Neural cell (in vitro differentiated cells): ENCODE data around the gene SLC6A2. TPM values are rescaled to one million over a fixed set of nuclear protein-coding genes. Genes with fewer than 3 reads are reported as not detected.

Experiments
- H2AFZ ChIP-seq: fragments of 200-600, 300-800 bp; sonication (generic), shearing (Covaris generic); 2 replicates; pipeline ENCODE4 v1.6.0; 2014; ENCODE audit warnings: low read depth, mild to moderate bottlenecking, antibody characterized with exemption, low read length, moderate library complexity
- H3F3A ChIP-seq: fragments of 200-600 bp; shearing (Covaris generic); 2 replicates; pipeline ENCODE4 v1.6.1; 2016; ENCODE audit warnings: mild to moderate bottlenecking, moderate library complexity, mixed read lengths, antibody characterized with exemption, low read length; ENCODE audit not compliant: insufficient read depth, poor library complexity, severe bottlenecking
- H3K27ac ChIP-seq: fragments of 200-600, 300-800 bp; sonication (generic), shearing (Covaris generic); 2 replicates; pipeline ENCODE4 v1.5.1; 2014; ENCODE audit warnings: mild to moderate bottlenecking, low read length, moderate library complexity
- H3K27me3 ChIP-seq: fragments of 300-800, 200-600 bp; sonication (generic), shearing (Covaris generic); 2 replicates; pipeline ENCODE4 v1.6.0; 2014; ENCODE audit warnings: mild to moderate bottlenecking, low read depth, low read length, moderate library complexity; ENCODE audit not compliant: insufficient read depth
- H3K36me3 ChIP-seq: fragments of 300-800, 200-600 bp; sonication (generic), shearing (Covaris generic); 2 replicates; pipeline ENCODE4 v1.5.1; 2014; ENCODE audit warnings: mild to moderate bottlenecking, antibody characterized with exemption, low read length, moderate library complexity; ENCODE audit not compliant: insufficient read depth
- H3K4me2 ChIP-seq: fragments of 300-800, 200-600 bp; sonication (generic), shearing (Covaris generic); 2 replicates; pipeline ENCODE4 v1.6.0; 2014; ENCODE audit warnings: mild to moderate bottlenecking, low read length
- H3K4me3 ChIP-seq: fragments of 300-800, 200-600 bp; sonication (generic), shearing (Covaris generic); 2 replicates; pipeline ENCODE4 v1.5.1; 2014; ENCODE audit warnings: mild to moderate bottlenecking, low read length, moderate library complexity
- H3K79me2 ChIP-seq: fragments of 200-600 bp; shearing (Covaris generic); replicated peaks from 2 replicates; pipeline ENCODE4 v1.6.0; 2014; ENCODE audit warnings: mild to moderate bottlenecking, low read length, moderate library complexity; ENCODE audit not compliant: insufficient read depth
- H3K9ac ChIP-seq: fragments of 300-800, 200-600 bp; sonication (generic), shearing (Covaris generic); 2 replicates; pipeline ENCODE4 v1.6.1; 2016; ENCODE audit warnings: mild to moderate bottlenecking, low read length, mixed read lengths
- H3K9me2 ChIP-seq: fragments of 200-600 bp; shearing (Covaris generic); 2 replicates; pipeline ENCODE4 v1.6.1; 2016; ENCODE audit warnings: mild to moderate bottlenecking, low read length, mixed read lengths; ENCODE audit not compliant: insufficient read depth
- H3K9me3 ChIP-seq: fragments of 200-600, 300-800 bp; sonication (generic), shearing (Covaris generic); 2 replicates; pipeline ENCODE4 v1.6.1; 2016; ENCODE audit warnings: mild to moderate bottlenecking, mixed run types, low read length, moderate library complexity, mixed read lengths
- H4K20me1 ChIP-seq: fragments of 200-600 bp; shearing (Covaris generic); 2 replicates; pipeline ENCODE4 v1.6.1; 2016; ENCODE audit warnings: mild to moderate bottlenecking, mixed run types; ENCODE audit not compliant: insufficient read depth
- EP300 ChIP-seq: fragments of 450-650 bp; conservative IDR thresholded peaks from 2 replicates; pipeline ENCODE4 v1.6.1; 2014; ENCODE audit warnings: antibody characterized with exemption, mild to moderate bottlenecking, moderate library complexity; ENCODE audit not compliant: poor library complexity, severe bottlenecking
- EZH2 ChIP-seq: fragments of 200-600, 300-800 bp; shearing (Covaris generic), sonication (generic); IDR thresholded peaks from 2 replicates; pipeline ENCODE4 v1.6.1; 2014; ENCODE audit warnings: antibody characterized with exemption, low read length, borderline replicate concordance, mild to moderate bottlenecking; ENCODE audit not compliant: insufficient read depth, poor library complexity, severe bottlenecking
- MXI1 ChIP-seq: fragments of 450-650 bp; conservative IDR thresholded peaks from 2 replicates; pipeline ENCODE4 v1.6.1; 2014; ENCODE audit warnings: antibody characterized with exemption, mild to moderate bottlenecking; ENCODE audit not compliant: poor library complexity, severe bottlenecking
- POLR2AphosphoS5 ChIP-seq: IDR thresholded peaks from 2 replicates; pipeline ENCODE4 v1.6.1; 2012
- RAD21 ChIP-seq: fragments of 450-650 bp; conservative IDR thresholded peaks from 2 replicates; pipeline ENCODE4 v1.6.1; 2014; ENCODE audit warnings: antibody characterized with exemption, mild to moderate bottlenecking, moderate library complexity
- SMC3 ChIP-seq: fragments of 450-650 bp; conservative IDR thresholded peaks from 2 replicates; pipeline ENCODE4 v1.6.1; 2014; ENCODE audit warnings: antibody characterized with exemption, mild to moderate bottlenecking, moderate library complexity; ENCODE audit not compliant: poor library complexity
- TAF1 ChIP-seq: IDR thresholded peaks from 2 replicates; pipeline ENCODE4 v1.6.1; 2012; ENCODE audit warnings: low read depth
- polyA plus RNA-seq: library from polyadenylated mRNA; depleted of rRNA; stranded (reverse); fragments of >200 nt; gene quantifications from 2 replicates; pipeline ENCODE4 v1.2.3, GENCODE V29; 2014
- TF ChIP-seq, protein P1 (sequence below): fragments of 450-650 bp; IDR thresholded peaks from 2 replicates; pipeline ENCODE4 v1.5.1; 2014; ENCODE audit warnings: antibody characterized with exemption, mild to moderate bottlenecking, moderate library complexity; ENCODE audit not compliant: poor library complexity, severe bottlenecking
- TF ChIP-seq, protein P2 (sequence below): IDR thresholded peaks from 2 replicates; pipeline ENCODE4 v1.6.1; 2012; ENCODE audit warnings: borderline replicate concordance

SLC6A2 gene
- polyA plus RNA-seq, 1 donor from 2014 or later = not detected

GRCh38 chr16:55668340-55669281 is 12.8 kb downstream of the SLC6A2 start:
- H3K9me3 ChIP-seq = no peaks in the 10 kb centered on the region
- no peaks in the 10 kb centered on the region for H4K20me1 ChIP-seq
- H3K36me3 ChIP-seq = no peaks in the 10 kb centered on the region
- no peak overlapping the region for H3K27ac ChIP-seq
- H3F3A ChIP-seq = no peaks in the 10 kb centered on the region
- no peak overlapping the region for H3K4me2 ChIP-seq
- H2AFZ ChIP-seq = no peak overlapping the region
- H3K4me3 ChIP-seq = no peak overlapping the region
- no peaks in the 10 kb centered on the region for H3K27me3 ChIP-seq
- no peaks in the 10 kb centered on the region for H3K9me2 ChIP-seq
- no peak for TF ChIP-seq MXI1
- TF ChIP-seq, protein P1, sequence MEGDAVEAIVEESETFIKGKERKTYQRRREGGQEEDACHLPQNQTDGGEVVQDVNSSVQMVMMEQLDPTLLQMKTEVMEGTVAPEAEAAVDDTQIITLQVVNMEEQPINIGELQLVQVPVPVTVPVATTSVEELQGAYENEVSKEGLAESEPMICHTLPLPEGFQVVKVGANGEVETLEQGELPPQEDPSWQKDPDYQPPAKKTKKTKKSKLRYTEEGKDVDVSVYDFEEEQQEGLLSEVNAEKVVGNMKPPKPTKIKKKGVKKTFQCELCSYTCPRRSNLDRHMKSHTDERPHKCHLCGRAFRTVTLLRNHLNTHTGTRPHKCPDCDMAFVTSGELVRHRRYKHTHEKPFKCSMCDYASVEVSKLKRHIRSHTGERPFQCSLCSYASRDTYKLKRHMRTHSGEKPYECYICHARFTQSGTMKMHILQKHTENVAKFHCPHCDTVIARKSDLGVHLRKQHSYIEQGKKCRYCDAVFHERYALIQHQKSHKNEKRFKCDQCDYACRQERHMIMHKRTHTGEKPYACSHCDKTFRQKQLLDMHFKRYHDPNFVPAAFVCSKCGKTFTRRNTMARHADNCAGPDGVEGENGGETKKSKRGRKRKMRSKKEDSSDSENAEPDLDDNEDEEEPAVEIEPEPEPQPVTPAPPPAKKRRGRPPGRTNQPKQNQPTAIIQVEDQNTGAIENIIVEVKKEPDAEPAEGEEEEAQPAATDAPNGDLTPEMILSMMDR = no peak
- TF ChIP-seq RAD21 = no peak
- TF ChIP-seq, protein P2, sequence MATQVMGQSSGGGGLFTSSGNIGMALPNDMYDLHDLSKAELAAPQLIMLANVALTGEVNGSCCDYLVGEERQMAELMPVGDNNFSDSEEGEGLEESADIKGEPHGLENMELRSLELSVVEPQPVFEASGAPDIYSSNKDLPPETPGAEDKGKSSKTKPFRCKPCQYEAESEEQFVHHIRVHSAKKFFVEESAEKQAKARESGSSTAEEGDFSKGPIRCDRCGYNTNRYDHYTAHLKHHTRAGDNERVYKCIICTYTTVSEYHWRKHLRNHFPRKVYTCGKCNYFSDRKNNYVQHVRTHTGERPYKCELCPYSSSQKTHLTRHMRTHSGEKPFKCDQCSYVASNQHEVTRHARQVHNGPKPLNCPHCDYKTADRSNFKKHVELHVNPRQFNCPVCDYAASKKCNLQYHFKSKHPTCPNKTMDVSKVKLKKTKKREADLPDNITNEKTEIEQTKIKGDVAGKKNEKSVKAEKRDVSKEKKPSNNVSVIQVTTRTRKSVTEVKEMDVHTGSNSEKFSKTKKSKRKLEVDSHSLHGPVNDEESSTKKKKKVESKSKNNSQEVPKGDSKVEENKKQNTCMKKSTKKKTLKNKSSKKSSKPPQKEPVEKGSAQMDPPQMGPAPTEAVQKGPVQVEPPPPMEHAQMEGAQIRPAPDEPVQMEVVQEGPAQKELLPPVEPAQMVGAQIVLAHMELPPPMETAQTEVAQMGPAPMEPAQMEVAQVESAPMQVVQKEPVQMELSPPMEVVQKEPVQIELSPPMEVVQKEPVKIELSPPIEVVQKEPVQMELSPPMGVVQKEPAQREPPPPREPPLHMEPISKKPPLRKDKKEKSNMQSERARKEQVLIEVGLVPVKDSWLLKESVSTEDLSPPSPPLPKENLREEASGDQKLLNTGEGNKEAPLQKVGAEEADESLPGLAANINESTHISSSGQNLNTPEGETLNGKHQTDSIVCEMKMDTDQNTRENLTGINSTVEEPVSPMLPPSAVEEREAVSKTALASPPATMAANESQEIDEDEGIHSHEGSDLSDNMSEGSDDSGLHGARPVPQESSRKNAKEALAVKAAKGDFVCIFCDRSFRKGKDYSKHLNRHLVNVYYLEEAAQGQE = no peak
- no peak for TF ChIP-seq POLR2AphosphoS5
- no peak for TF ChIP-seq TAF1
- TF ChIP-seq EZH2 = no peak
- no peak for TF ChIP-seq EP300
- TF ChIP-seq SMC3 = no peak
- no peak overlapping the region for H3K9ac ChIP-seq
- no peaks in the 10 kb centered on the region for H3K79me2 ChIP-seq

DNA sequence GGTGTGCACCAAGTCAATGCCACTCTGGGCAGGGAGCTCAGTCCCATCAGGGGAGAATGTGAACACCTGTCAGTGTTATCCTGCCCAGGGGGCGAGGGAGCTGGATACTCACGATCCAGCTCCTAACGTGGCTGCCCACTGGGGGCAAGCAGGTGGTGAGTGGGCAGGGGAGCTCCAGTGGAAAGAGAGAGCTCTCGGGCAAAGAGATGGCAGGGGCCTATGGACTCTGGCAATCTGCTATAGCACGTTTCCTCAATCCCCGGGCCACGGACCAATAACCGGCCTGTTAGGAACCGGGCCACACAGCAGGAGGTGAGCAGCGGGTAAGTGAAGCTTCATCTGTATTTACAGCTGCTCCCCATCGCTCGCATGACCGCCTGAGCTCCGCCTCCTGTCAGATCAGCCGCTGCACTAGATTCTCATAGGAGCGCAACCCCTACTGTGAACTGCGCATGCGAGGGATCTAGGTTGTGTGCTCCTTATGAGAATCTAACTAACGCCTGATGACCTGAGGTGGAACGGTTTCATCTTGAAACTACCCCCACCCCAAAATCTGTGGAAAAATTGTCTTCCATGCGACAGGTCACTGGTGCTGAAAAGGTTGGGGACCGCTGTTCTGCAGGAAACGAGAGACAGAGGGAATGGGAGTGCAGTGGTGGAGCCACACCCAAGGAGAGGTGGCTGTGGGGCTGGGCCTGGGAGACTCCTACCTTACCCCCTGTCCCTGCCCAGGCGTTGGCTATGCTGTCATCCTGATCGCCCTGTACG is 15.6 kb downstream of the SLC6A2 start:
- no peak overlapping the region for H3K9ac ChIP-seq
- H3K27ac ChIP-seq = no peak overlapping the region
- no peak overlapping the region for H3K4me3 ChIP-seq
- no peaks in the 10 kb centered on the region for H3K27me3 ChIP-seq
- no peaks in the 10 kb centered on the region for H3K36me3 ChIP-seq
- H3K9me3 ChIP-seq = no peaks in the 10 kb centered on the region
- H3K9me2 ChIP-seq = no peaks in the 10 kb centered on the region
- TF ChIP-seq EP300 (no peak), MXI1 (no peak), TAF1 (no peak), RAD21 (no peak), EZH2 (no peak), POLR2AphosphoS5 (no peak), SMC3 (no peak)
- TF ChIP-seq, protein P1 = no peak
- TF ChIP-seq, protein P2 = no peak
- no peaks in the 10 kb centered on the region for H4K20me1 ChIP-seq
- H3F3A ChIP-seq = no peaks in the 10 kb centered on the region
- H2AFZ ChIP-seq = no peak overlapping the region
- H3K4me2 ChIP-seq = no peak overlapping the region
- no peaks in the 10 kb centered on the region for H3K79me2 ChIP-seq
